GM10266 (cell line): ENCODE measurements around the gene FSTL4.

Source experiments
- DNase-seq: peaks from one replicate; pipeline ENCODE4 v3.0.0; 2012; ENCODE audit errors: extremely low spot score
- CTCF ChIP-seq: IDR thresholded peaks from 2 replicates; pipeline ENCODE4 v1.5.1; 2012; ENCODE audit warnings: mild to moderate bottlenecking, low read depth; ENCODE audit not compliant: control insufficient read depth, insufficient read depth; ENCODE audit errors: missing control alignments

The FSTL4 gene

GRCh38 chr5:133562554-133562953 lies 49.8 kb downstream of the FSTL4 start:
- no peak for TF ChIP-seq CTCF
- DNase-seq, result no peak

GRCh38 chr5:133559960-133560359 lies 52.4 kb downstream of the FSTL4 start:
- TF ChIP-seq CTCF, result no peak
- no peak for DNase-seq

- no peak for TF ChIP-seq CTCF
- no peak for DNase-seq
Measured at GRCh38 chr5:133556551-133556950, 55.8 kb downstream of the FSTL4 start.

- TF ChIP-seq CTCF, result no peak
- no peak for DNase-seq
Measured at GRCh38 chr5:133554279-133554678, 58.1 kb downstream of the FSTL4 start.

GRCh38 chr5:133552925-133553525 lies 59.3 kb downstream of the FSTL4 start:
- DNase-seq, result peak; percentile 65
- peak; percentile 73 for TF ChIP-seq CTCF

GRCh38 chr5:133546500-133546899 lies 65.8 kb downstream of the FSTL4 start:
- no peak for DNase-seq
- no peak for TF ChIP-seq CTCF

- DNase-seq, result no peak
- TF ChIP-seq CTCF, result no peak
Measured at GRCh38 chr5:133544346-133544745, 68.0 kb downstream of the FSTL4 start.
